DMS53 treated with DMSO at 0.1 percent for 48 hours (cell line): ENCODE results near the gene PLEKHS1.
"Not testable (repeated sequence)": the region's sequence is repeated elsewhere in the genome, so short reads cannot be mapped to it uniquely, and the experiment has no call there.

Experiments
- DNase-seq: peaks from one replicate; lab custom pipeline; 2025; ENCODE audit not compliant: unreplicated experiment; lab: John Stamatoyannopoulos, UW

PLEKHS1 gene

DNA sequence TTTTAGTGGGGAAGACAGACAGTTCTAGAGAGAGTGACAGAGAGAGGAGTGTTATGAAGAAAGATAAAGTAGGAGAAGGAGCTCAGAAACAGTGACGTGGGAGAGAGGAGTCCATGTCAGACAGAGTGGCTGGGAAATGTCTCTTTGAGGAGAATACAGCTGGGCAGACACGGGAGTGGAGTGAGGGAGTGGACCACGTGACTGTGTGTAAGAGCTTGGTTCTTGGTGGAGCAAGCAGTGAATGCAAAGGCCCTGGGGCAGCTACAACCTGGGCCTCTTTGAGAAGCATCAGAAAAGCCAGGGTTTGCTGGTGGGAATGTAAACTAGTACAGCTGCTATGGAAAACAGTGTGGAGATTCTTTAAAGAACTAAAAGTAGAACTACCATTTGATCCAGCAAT lies 11.9 kb upstream of the PLEKHS1 start:
- no peak for DNase-seq

DNA sequence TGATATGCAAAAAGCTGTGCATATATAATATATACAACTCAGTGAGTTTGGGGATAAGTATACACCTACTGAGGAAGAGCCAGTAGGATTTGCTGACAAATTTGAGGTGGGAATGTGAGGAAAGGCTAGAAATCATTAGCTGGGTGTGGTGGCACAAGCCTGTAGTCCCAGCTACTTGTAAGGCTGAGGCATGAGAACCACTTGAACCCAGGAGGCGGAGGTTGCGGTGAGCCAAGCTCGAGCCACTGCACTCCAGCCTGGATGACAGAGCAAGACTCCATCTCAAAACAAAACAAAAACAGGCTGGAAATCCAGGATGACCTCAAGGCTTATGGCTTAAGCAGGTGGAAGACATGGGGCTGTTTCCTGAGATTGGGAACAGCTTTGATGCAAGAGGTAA lies 10.6 kb upstream of the PLEKHS1 start:
- DNase-seq = no peak

DNA sequence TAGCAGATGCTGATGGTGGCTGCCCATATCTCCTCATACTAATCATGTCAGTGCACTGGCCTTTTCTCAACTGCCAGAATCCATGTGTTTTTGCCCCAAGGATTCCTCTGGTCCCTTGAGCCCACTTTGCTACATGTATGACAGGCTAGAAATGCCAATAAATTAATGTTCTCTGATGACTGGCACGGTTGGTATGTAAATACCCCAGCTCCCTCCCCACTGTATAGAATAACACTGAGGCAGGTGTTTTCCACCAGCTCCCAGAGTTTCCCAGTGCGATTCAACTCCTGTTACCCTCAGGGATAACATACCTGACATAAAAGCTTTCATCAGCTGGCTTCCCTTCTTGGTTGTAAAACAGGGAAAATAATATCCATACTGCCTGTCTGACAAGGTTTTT lies 9.0 kb upstream of the PLEKHS1 start:
- DNase-seq = no peak

GRCh38 chr10:113743594-113743993 lies 7.9 kb upstream of the PLEKHS1 start:
- no peak for DNase-seq

DNA sequence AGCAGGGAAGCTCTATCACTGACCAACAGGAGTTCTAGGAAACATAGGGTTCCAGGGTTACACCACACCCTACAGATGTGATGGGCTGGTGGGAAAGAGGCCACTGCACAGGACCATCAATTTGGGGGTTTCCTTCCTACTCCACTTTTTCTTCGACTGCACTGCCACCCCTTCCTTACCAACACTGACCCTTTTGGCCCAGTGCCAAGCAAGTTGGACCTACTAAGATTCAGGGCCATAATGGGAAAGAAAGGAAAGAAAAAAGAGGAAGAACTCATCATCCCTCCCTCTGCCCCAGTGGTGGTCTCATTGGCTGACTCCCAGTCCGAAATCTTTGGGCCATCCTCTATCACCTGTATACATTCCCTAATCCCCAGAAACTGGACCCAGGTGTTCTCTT lies 6.1 kb upstream of the PLEKHS1 start:
- no peak for DNase-seq

- no peak for DNase-seq
Measured at GRCh38 chr10:113746217-113746957, 5.1 kb upstream of the PLEKHS1 start.

DNA sequence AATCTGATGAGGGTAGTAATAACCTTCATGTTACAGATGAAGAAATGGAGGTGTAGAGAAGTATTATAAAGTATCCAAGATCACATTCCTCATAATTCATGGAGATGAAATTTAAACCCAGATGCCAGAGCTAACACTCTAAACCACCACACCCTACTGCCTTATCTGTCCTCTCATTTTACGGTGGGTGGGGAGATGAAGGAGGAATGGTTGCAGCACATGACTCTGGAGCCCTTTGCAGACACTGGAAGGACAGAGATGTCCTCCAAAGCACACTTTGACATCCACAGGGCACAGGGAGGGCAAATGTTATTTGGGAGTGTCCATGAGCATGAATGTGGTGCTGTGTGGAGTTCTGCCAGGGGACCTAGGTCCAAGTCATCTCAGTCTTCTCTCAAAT lies 1.1 kb downstream of the PLEKHS1 start:
- DNase-seq = no peak

- peak; percentile 36 for DNase-seq
Measured at GRCh38 chr10:113753020-113753692, 1.7 kb downstream of the PLEKHS1 start.

DNA sequence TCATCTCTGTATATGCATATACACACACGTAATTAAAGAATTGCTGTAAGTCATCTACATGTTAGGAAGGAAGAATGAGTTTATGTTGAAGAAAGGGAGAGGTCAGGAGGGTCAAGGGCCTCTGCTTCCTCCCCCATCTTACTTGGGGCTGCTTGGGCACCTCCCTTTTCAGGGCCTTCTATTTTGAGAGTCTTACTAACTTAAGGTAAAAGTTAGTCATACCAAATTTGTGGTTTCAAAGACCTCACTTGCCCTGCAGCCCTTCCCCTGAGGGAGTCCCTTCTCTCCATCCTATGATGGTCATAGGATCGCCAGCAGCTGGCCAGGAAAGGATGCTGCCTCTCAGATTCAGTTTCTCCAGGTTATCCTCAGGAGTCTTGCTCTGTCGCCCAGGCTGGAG lies 2.6 kb downstream of the PLEKHS1 start:
- no peak for DNase-seq

GRCh38 chr10:113754768-113755167 lies 3.3 kb downstream of the PLEKHS1 start:
- DNase-seq = no peak

- no peak for DNase-seq
Measured at GRCh38 chr10:113756940-113757543, 5.6 kb downstream of the PLEKHS1 start.

DNA sequence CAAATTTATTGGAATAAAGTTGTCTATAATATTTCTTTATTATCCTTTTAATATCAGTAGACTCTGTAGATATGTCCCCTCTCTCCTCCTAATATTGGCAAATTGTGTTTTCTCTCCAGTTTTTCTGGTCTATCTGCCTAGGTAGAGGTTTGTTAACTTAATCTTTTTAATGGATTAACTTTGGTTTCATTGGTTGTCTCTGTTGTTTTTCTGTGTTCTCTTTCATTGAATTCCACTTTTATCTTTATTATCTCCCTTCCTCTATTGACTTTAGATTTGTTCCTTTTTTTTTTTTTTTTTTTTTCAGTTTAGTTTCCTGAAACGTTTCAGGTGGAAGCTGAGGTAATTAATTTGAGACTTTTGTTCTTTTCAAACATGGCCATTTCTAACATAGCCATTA lies 10.6 kb downstream of the PLEKHS1 start:
- no peak for DNase-seq

DNA sequence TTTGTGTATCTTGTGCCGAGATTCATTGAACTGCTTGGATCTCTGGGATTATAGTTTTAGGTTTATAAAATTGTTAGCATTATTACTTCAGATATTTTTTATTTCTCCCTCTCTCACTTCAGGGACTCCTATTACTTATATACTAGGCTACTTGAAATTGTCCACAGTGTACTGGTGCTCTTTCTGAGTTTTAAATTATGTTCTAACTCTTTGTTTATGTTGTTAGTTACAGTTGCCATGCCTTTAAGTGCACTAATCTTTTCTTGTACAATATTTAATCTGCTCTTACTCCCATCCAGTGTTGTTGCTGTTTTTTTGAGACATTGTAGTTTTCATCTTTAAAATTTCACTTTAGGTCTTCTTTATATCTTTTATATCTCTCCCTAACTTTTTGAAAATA lies 13.1 kb downstream of the PLEKHS1 start:
- DNase-seq = no peak

DNA sequence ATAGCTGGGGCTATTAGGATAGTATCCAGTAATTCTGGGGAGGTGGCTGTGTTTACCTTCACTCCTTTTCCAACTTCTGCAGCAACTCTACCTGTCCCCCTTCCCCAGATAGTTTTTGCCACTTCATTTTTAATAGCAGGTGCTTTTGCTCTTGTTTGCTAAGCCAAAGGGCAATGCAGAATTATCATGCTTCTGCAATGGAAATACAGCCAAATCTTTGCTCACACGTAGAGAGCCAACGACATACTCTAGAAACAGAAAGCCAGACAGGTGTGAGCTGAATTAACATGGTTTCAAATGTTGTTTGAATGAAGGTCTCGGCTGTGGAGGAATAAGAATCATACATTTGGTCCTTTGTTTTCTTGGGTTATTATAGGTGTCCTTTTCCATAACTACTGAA lies 14.4 kb downstream of the PLEKHS1 start:
- DNase-seq = no peak

GRCh38 chr10:113767222-113767621 lies 15.7 kb downstream of the PLEKHS1 start:
- DNase-seq = no peak

DNA sequence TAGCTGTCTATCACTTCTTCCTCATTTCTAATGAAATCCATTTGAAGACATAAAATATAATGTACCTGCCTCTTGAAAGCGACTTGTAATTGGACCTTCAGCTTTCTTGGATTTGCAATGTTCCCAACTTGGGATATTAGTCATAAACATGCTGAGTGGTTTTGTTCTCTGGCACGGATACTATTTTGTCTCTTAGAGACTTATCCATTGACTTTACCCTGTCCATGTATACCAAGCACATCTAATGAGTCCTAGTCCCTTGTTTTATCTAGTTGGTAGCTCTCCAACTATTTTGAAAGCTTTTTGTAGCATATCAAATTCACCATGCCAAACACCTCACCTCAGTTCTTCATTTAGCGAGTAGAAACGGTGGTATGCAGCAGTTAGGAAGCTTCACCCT lies 18.9 kb downstream of the PLEKHS1 start:
- no peak for DNase-seq

DNA sequence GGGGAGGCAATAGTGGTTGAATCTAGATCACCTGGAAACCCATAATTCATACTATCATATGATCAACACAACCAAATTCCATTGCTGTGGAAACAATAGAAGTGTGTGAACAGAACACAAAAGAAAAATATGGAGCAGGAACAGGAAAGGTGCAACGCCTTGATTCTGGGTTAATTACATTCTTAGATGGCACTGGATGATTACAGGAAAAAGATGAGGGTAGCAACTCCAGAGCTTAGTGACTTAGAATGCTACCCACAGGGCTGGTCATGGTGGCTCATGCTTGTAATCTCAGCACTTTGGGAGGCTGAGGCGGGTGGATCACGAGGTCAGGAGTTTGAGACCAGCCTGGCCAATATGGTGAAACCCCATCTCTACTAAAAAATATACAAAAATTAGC lies 19.6 kb downstream of the PLEKHS1 start:
- DNase-seq = not testable (repeated sequence)

- DNase-seq = no peak
Measured at GRCh38 chr10:113775686-113776294, 24.3 kb downstream of the PLEKHS1 start.

DNA sequence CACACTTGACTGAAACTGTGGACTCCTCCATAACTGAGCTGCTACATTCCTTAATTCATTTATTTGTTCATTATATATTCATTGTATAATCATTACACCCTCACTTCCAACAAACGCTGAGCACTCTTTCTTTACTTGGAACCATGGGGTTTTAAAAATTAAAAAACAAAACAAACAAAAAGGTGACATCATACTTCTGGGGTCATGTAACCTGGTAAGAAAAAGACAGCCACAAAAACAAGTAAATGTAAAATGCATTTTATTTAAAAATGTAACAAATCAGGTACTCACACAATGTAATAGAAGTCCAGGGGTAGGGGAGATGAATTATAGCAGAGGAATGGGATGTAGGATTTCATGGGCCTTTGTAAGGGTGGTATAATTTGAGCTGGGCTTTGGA lies 25.1 kb downstream of the PLEKHS1 start:
- no peak for DNase-seq

- DNase-seq = no peak
Measured at GRCh38 chr10:113780681-113781250, 29.3 kb downstream of the PLEKHS1 start.

DNA sequence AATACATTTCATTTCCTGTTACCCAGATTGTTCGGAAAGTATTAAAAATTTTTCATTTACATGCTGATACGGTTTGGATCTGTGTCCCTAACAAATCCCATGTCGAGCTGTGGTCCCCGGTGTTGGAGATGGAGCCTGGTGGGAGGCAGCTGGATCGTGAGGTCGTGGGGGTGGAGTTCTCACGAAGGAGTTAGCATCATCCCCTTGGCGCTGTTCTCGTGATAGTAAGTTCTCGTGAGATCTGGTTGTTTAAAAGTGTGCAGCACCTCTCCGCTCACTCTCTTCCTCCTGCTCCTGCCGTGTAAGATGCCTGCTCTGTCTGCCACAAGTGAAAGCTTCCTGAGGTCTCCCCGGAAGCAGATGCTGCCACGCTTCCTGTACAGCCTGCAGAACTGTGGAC lies 30.9 kb downstream of the PLEKHS1 start:
- DNase-seq = no peak
